ENCODE data around the gene SLC37A1.

The SLC37A1 gene

DNA sequence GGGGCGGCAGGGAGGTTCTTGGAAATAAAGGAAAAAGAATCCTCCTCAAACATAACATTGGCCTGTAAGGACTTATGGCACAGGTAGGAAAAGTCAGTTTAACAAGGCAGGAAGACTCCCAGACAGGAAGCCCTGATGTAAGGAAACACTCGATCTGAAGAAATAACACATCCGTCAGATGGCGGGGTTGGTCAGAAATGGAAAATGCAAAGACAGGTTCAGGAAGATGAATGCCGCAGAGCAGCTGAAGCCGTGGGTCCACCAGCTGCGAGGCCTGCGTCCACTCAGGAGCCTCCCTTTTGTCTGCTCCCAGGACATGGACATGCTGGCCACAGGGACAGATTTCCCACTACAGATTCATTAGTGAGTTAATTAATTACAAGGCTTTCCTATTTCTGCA is 21.5 kb upstream of the SLC37A1 start:
- no peak overlapping the region for H3K27ac Mint-ChIP-seq
- no peaks in the 10 kb centered on the region for H3K36me3 Mint-ChIP-seq (ENCODE audit: low read depth)
- TF ChIP-seq, protein P1, sequence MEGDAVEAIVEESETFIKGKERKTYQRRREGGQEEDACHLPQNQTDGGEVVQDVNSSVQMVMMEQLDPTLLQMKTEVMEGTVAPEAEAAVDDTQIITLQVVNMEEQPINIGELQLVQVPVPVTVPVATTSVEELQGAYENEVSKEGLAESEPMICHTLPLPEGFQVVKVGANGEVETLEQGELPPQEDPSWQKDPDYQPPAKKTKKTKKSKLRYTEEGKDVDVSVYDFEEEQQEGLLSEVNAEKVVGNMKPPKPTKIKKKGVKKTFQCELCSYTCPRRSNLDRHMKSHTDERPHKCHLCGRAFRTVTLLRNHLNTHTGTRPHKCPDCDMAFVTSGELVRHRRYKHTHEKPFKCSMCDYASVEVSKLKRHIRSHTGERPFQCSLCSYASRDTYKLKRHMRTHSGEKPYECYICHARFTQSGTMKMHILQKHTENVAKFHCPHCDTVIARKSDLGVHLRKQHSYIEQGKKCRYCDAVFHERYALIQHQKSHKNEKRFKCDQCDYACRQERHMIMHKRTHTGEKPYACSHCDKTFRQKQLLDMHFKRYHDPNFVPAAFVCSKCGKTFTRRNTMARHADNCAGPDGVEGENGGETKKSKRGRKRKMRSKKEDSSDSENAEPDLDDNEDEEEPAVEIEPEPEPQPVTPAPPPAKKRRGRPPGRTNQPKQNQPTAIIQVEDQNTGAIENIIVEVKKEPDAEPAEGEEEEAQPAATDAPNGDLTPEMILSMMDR (IDR thresholded peaks at IDR 0.05) = no peak
- H3K9me3 Mint-ChIP-seq = no peaks in the 10 kb centered on the region
- DNase-seq = no peak
- H3K27me3 Mint-ChIP-seq (ENCODE audit: low read depth, poor library complexity) = peaks cover 52% of the 10 kb centered on the region
- H3K4me1 Mint-ChIP-seq = peaks cover 20% of the 10 kb centered on the region
- no peak overlapping the region for H3K4me3 Mint-ChIP-seq

DNA sequence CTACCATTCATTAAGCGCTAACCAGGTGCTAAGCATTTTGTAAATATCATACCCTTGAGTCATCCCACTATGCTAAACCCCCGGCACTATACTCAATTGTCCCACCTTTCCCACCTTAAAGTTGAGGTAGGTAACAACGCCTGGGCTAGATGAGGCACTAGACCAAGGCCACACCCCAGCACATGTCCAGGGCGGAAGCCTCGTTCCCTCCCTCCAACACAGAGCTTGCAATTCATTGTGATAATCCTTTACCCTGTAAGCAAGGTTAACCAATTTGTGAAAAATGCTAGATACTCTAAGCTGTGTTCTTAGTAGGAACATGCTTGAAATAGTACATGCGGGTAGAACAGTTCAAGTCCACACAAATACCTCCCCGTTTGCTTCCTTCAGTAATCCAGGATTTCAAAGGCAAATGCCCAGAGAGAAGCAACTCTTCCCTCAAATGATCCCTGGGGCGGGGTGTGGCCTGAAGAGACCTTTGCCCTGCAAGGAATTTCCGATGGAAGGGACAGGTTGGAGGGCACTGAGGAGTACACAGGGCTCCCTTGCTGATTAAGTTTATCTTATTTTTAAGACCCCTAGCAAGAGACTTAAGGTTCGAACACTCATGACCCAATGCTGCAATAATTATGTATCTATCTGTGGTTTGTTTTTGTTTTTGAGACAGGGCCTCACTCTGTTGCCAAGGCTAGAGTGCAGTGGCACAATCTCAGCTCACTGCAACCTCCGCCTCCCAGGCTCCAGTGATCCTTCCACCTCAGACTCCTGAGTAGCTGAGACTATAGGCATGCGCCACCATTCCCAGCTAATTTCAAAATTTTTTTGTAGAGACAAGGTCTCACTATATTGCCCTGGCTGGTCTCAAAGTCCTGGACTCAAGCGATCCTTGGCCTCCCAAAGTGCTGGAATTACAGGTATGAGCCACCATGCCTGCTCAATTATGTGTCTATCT is 20.3 kb upstream of the SLC37A1 start:
- no peak for DNase-seq
- no peaks in the 10 kb centered on the region for H3K9me3 Mint-ChIP-seq
- H3K27ac Mint-ChIP-seq = no peak overlapping the region
- no peaks in the 10 kb centered on the region for H3K36me3 Mint-ChIP-seq (ENCODE audit: low read depth)
- H3K4me3 Mint-ChIP-seq = no peak overlapping the region
- TF ChIP-seq, protein P1 (IDR thresholded peaks at IDR 0.05) = no peak
- peaks cover 43% of the 10 kb centered on the region for H3K27me3 Mint-ChIP-seq (ENCODE audit: low read depth, poor library complexity)
- peaks cover 22% of the 10 kb centered on the region for H3K4me1 Mint-ChIP-seq

GRCh38 chr21:42495027-42495426 is 18.6 kb upstream of the SLC37A1 start:
- no peak for DNase-seq
- TF ChIP-seq, protein P1 (IDR thresholded peaks at IDR 0.05) = no peak
- Mint-ChIP-seq H3K36me3 (ENCODE audit: low read depth) (no peaks in the 10 kb centered on the region), H3K4me1 (peaks cover 28% of the 10 kb centered on the region), H3K27ac (no peak overlapping the region), H3K9me3 (no peaks in the 10 kb centered on the region), H3K27me3 (ENCODE audit: low read depth, poor library complexity) (peaks cover 33% of the 10 kb centered on the region), H3K4me3 (no peak overlapping the region)

DNA sequence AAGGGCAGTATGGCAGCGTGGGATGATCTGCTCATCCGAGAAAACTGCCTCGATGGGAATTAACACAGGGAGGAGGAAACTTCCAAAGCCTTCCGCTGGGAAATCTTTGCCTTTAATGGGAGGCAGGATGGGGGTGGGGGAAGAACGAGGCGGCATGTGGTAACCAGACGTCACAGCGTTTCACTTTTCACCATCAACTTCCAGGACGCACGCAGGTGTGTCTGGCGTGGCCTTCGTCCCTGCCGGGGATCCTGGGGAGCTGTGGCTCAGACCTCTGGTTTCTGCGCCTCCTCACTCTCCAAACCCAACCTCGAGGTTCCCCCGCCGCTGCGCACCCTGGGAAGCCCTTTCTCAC is 17.9 kb upstream of the SLC37A1 start:
- TF ChIP-seq, protein P1 (IDR thresholded peaks at IDR 0.05) = no peak
- H3K36me3 Mint-ChIP-seq (ENCODE audit: low read depth) = no peaks in the 10 kb centered on the region
- peaks cover 28% of the 10 kb centered on the region for H3K4me1 Mint-ChIP-seq
- no peak for DNase-seq
- peaks cover 33% of the 10 kb centered on the region for H3K27me3 Mint-ChIP-seq (ENCODE audit: low read depth, poor library complexity)
- no peak overlapping the region for H3K27ac Mint-ChIP-seq
- no peaks in the 10 kb centered on the region for H3K9me3 Mint-ChIP-seq
- peak overlapping the region; percentile 91 for H3K4me3 Mint-ChIP-seq

GRCh38 chr21:42496120-42496838 is 17.4 kb upstream of the SLC37A1 start, which contains the start of gene RSPH1:
Gene RSPH1, minus strand, starts transcription at chr21:42496224. Its CDS starts 38 bp downstream, at chr21:42496186.
- peaks cover 28% of the 10 kb centered on the region for H3K4me1 Mint-ChIP-seq
- H3K27me3 Mint-ChIP-seq (ENCODE audit: low read depth, poor library complexity) = peaks cover 33% of the 10 kb centered on the region
- peak within 1 kb of the TSS; percentile 91 for H3K4me3 Mint-ChIP-seq
- no peaks in the 10 kb centered on the region for H3K36me3 Mint-ChIP-seq (ENCODE audit: low read depth)
- no peaks in the 10 kb centered on the region for H3K9me3 Mint-ChIP-seq
- peak; percentile 100 for DNase-seq
- H3K27ac Mint-ChIP-seq = peak within 1 kb of the TSS; percentile 98
- TF ChIP-seq, protein P1 (IDR thresholded peaks at IDR 0.05) = no peak
